Spleen (tissue), 7 donors: ENCODE results near the gene THBS1.

ENCODE experiments used
- CTCF ChIP-seq, 11 experiments: fragments of 200-600 bp in 7 of 11; fragments of 450-650 bp in 4 of 11; sonication (generic) in 4 of 11; IDR thresholded peaks in 8 of 11; conservative IDR thresholded peaks in 3 of 11; 1 replicate in 7 of 11; 2 replicates in 4 of 11; pipeline versions ENCODE4 v1.4.0 to v1.8.0; 2016 to 2021; ENCODE audit warnings: antibody characterized with exemption in 11 of 11, inconsistent platforms in 4 of 11, mild to moderate bottlenecking in 1 of 11
- POLR2A ChIP-seq, 3 donors: fragments of 450-650 bp; IDR thresholded peaks; one replicate each; pipeline ENCODE4 v1.5.1; 2017; ENCODE audit warnings: antibody characterized with exemption in 3 of 3, mild to moderate bottlenecking in 1 of 3
- donor health status: DM: no; HTN: no; CAD: no; lungs with moderate emphysema.
- donor health status: DM: no; HTN: no; CAD: no.
- donor health status: DM: no; HTN: no; CAD: no.

GRCh38 chr15:39623529-39623931, 42.7 kb downstream of the THBS1 start:
- TF ChIP-seq CTCF (IDR thresholded peaks at IDR 0.05 in 8 of 11, conservative IDR thresholded peaks at IDR 0.05 in 3 of 11) (no peak), POLR2A (IDR thresholded peaks at IDR 0.05) (no peak)
